HepG2 (cell line): ENCODE measurements around the gene CFAP100. TPM values are rescaled to one million over a fixed set of nuclear protein-coding genes. Genes with fewer than 3 reads are reported as not detected.

Experiments
- ATAC-seq: fragments of 200-7000 bp; cut with Tn5 transposase; 3 replicates; pipeline ENCODE4 v1.9.1; 2020; ENCODE audit warnings: mild to moderate bottlenecking, moderate library complexity
- BruUV-seq: library from RNA; stranded (reverse); fragments of 400-500 nt; replicated peaks from 2 replicates; lab custom pipeline; 2021; lab: Mats Ljungman, UMichigan
- CTCF ChIA-PET: fragments of 300-600 bp; formaldehyde crosslinking; extraction: SDS; loops from one replicate; lab custom pipeline; 2021; ENCODE audit warnings: low total read pairs, inconsistent platforms, low intra/inter-chr PET ratio; lab: Yijun Ruan, JAX
- POLR2A ChIA-PET: fragments of 350-600 bp; sonication (Branson Sonifier 250); formaldehyde crosslinking; loops from one replicate; lab custom pipeline; 2020; ENCODE audit warnings: antibody characterized with exemption, inconsistent platforms; lab: Yijun Ruan, JAX
- DNase-seq: peaks from one replicate; pipeline ENCODE4 v3.0.0-alpha.2; 2015; ENCODE audit warnings: low spot score
- FAIRE-seq: peaks from 3 replicates; lab custom pipeline; 2011; peaks lifted over from hg19 to GRCh38; lab: Jason Lieb, UNC
- H2AFZ ChIP-seq: one replicate; pipeline ENCODE4 v1.6.1; 2011; ENCODE audit warnings: low read length, inconsistent platforms
- H3K27ac ChIP-seq: fragments of 300-600 bp; 3 replicates; pipeline ENCODE4 v1.8.0; 2011; ENCODE audit warnings: mixed run types, mild to moderate bottlenecking, mixed read lengths, low read length, inconsistent platforms; ENCODE audit not compliant: insufficient read depth; ENCODE audit errors: extremely low read length
- H3K27me3 ChIP-seq, 2 experiments: fragments of 200-600 bp in 1 of 2; 2 replicates in 1 of 2; 3 replicates in 1 of 2; pipeline versions ENCODE4 v1.6.0 to v1.8.0; 2011; ENCODE audit warnings: low read length in 2 of 2, mild to moderate bottlenecking in 2 of 2, moderate library complexity in 2 of 2, inconsistent platforms in 1 of 2; ENCODE audit not compliant: insufficient read depth in 2 of 2, control insufficient read depth in 1 of 2
- H3K36me3 ChIP-seq, 2 experiments: fragments of 200-600 bp in 1 of 2; replicated peaks in 1 of 2; 2 replicates in 1 of 2; 3 replicates in 1 of 2; pipeline versions ENCODE4 v1.5.1 to v1.8.0; 2011; ENCODE audit warnings: low read length in 2 of 2, inconsistent platforms in 1 of 2; ENCODE audit not compliant: insufficient read depth in 2 of 2, control insufficient read depth in 1 of 2
- H3K4me1 ChIP-seq: 2 replicates; pipeline ENCODE4 v1.5.1; 2012; ENCODE audit warnings: low read length, inconsistent platforms; ENCODE audit not compliant: insufficient read depth
- H3K4me2 ChIP-seq: 2 replicates; pipeline ENCODE4 v1.6.0; 2011; ENCODE audit warnings: low read depth, low read length, inconsistent platforms
- H3K4me3 ChIP-seq, 3 experiments: fragments of 200-600 bp in 1 of 3; sonication (generic), shearing (Covaris generic) in 1 of 3; replicated peaks in 1 of 3; 2 replicates each; pipeline ENCODE4 v1.5.1; 2011 to 2016; ENCODE audit warnings: low read length in 3 of 3, inconsistent platforms in 2 of 3, low read depth in 2 of 3, mild to moderate bottlenecking in 2 of 3, control low read depth in 1 of 3, mixed read lengths in 1 of 3; ENCODE audit not compliant: insufficient read depth in 1 of 3
- H3K79me2 ChIP-seq: one replicate; pipeline ENCODE4 v1.6.1; 2011; ENCODE audit warnings: low read length, inconsistent platforms; ENCODE audit not compliant: insufficient read depth
- H3K9ac ChIP-seq: 2 replicates; pipeline ENCODE4 v1.6.0; 2011; ENCODE audit warnings: mild to moderate bottlenecking, low read depth, low read length, inconsistent platforms; ENCODE audit not compliant: insufficient read depth
- H3K9me3 ChIP-seq: 2 replicates; pipeline ENCODE4 v1.5.1; 2012; ENCODE audit warnings: mild to moderate bottlenecking, low read length
- H4K20me1 ChIP-seq: 2 replicates; pipeline ENCODE4 v1.6.0; 2011; ENCODE audit warnings: inconsistent platforms, mild to moderate bottlenecking, low read length, moderate library complexity; ENCODE audit not compliant: insufficient read depth
- BRCA1 ChIP-seq: sonication (generic); formaldehyde crosslinking; IDR thresholded peaks from 2 replicates; pipeline ENCODE4 v1.4.0; 2020; ENCODE audit warnings: missing genetic modification reagents
- FOXJ3 ChIP-seq: sonication (generic); formaldehyde crosslinking; IDR thresholded peaks from 2 replicates; pipeline ENCODE4 v1.4.0; 2020; ENCODE audit warnings: missing genetic modification reagents, mild to moderate bottlenecking, borderline replicate concordance
- JUND ChIP-seq: sonication (generic); formaldehyde crosslinking; IDR thresholded peaks from 2 replicates; pipeline ENCODE4 v1.8.0; 2022; ENCODE audit warnings: mild to moderate bottlenecking, missing genetic modification reagents
- SMARCC2 ChIP-seq: fragments of 450-650 bp; IDR thresholded peaks from 2 replicates; pipeline ENCODE4 v1.6.1; 2017; ENCODE audit warnings: antibody characterized with exemption, mild to moderate bottlenecking
- TCF12 ChIP-seq, 2 experiments: fragments of 450-650 bp in 1 of 2; sonication (generic) in 1 of 2; formaldehyde crosslinking in 1 of 2; IDR thresholded peaks; 2 replicates each; pipeline versions ENCODE4 v1.6.1 to v1.8.0; 2017 to 2022; ENCODE audit warnings: antibody characterized with exemption in 1 of 2, mild to moderate bottlenecking in 1 of 2, missing genetic modification reagents in 1 of 2, moderate library complexity in 1 of 2
- TCF7L2 ChIP-seq: IDR thresholded peaks from 2 replicates; pipeline ENCODE4 v1.6.1; 2011; ENCODE audit warnings: mild to moderate bottlenecking, low read depth, low read length, moderate library complexity
- ZNF549 ChIP-seq: sonication (generic); formaldehyde crosslinking; IDR thresholded peaks from 2 replicates; pipeline ENCODE4 v1.5.0; 2020; ENCODE audit warnings: missing genetic modification reagents
- ZNF570 ChIP-seq: sonication (generic); formaldehyde crosslinking; IDR thresholded peaks from 2 replicates; pipeline ENCODE4 v1.4.0; 2020; ENCODE audit warnings: mild to moderate bottlenecking, missing genetic modification reagents, borderline replicate concordance
- ZNF609 ChIP-seq: sonication (generic); formaldehyde crosslinking; IDR thresholded peaks from 2 replicates; pipeline ENCODE4 v1.4.0; 2020; ENCODE audit warnings: mild to moderate bottlenecking, missing genetic modification reagents, borderline replicate concordance
- ZNF616 ChIP-seq: sonication (generic); formaldehyde crosslinking; IDR thresholded peaks from 2 replicates; pipeline ENCODE4 v1.5.0; 2020; ENCODE audit warnings: low read depth, mild to moderate bottlenecking, missing genetic modification reagents
- ZNF737 ChIP-seq: sonication (generic); formaldehyde crosslinking; IDR thresholded peaks from 2 replicates; pipeline ENCODE4 v1.5.0; 2020; ENCODE audit warnings: missing genetic modification reagents, mild to moderate bottlenecking, borderline replicate concordance
- WGBS: methylation state at CpG from one replicate; pipeline ENCODE4 v1.1.6; 2017; ENCODE audit warnings: low lambda C conversion rate; 5-methylcytosine and 5-hydroxymethylcytosine counted together
- in situ Hi-C: cut with HindIII; loops from 2 replicates; pipeline ENCODE4 v1.10.0; 2017; ENCODE audit warnings: low pct_unique_long_range_greater_than_20kb; ENCODE audit not compliant: extremely low pct_ligation_motif_present
- intact Hi-C: fragments of 100-400 bp; cut with micrococcal nuclease; formaldehyde crosslinking; loops from one replicate; pipeline ENCODE4 v1.10.0; 2022; ENCODE audit not compliant: unreplicated experiment
- polyA plus RNA-seq, 8 experiments: library from polyadenylated mRNA; depleted of rRNA in 3 of 8; stranded (reverse) in 7 of 8; unstranded in 1 of 8; fragments of >200 nt; fragmentation: Illumina TruSeq in 4 of 8; extraction: Trizol in 4 of 8; gene quantifications; 2 replicates each; pipeline versions ENCODE4 v1.2.1 to v1.2.3, GENCODE V29; 2011 to 2016; ENCODE audit warnings: low read depth in 4 of 8, missing spikeins in 1 of 8, mixed read lengths in 1 of 8; ENCODE audit not compliant: insufficient read depth in 1 of 8
- total RNA-seq, 5 experiments: library from RNA; depleted of rRNA; stranded (reverse); fragments of >200 nt; fragmentation: Illumina TruSeq; extraction: Trizol; gene quantifications; 2 replicates each; pipeline ENCODE4 v1.2.3, GENCODE V29; 2016; ENCODE audit warnings: low read depth in 1 of 5
- TF ChIP-seq, protein P1 (sequence below): sonication (generic); formaldehyde crosslinking; IDR thresholded peaks from 2 replicates; pipeline ENCODE4 v1.4.0; 2020; ENCODE audit warnings: missing genetic modification reagents

CFAP100 gene
- total and polyA plus RNA-seq, 2 of the 13 experiments (the other 11 are each of a cell fraction or from before 2014, with no cell fraction given) = 0.32 TPM; not detected in 1

DNA sequence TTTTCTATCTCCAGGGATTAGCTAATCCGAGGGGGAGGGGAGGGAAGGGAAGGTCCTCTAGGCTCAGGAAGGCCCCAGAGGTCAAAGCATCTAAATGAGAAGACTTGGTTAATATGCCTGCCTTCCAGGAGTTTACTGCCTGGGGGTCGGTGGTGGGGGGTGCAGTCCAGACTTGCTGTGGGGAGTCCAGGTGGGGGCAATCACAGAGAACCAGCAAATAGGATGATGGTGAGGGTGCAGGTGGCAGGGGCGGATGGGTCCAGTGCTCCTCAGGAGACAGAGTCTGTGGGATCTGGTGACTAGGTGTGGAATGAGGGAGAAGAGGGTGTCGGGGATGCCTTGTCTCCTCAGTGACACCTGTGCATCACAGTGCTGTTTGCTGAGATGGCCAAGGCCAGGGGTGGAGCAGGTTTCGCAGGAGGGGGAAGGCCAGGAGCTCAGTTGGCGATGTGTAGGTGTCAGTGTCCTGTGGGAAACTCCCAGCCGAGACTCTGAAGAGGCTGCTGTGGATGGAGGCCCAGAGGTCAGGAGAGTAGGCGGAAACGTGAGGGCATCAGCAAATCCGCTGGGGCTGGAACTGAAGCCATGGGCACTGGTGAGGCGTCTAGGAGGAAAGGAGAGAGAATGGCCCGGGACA lies 8.1 kb downstream of the CFAP100 start (continued):
- no peak for TF ChIP-seq JUND (CRISPR knock-in tag)

- no peaks in the 10 kb centered on the region for H3K36me3 ChIP-seq
- POLR2A ChIA-PET = no interaction called here
- no peak for TF ChIP-seq ZNF570 (CRISPR knock-in tag)
- no peak for TF ChIP-seq FOXJ3 (CRISPR knock-in tag)
- TF ChIP-seq TCF7L2 = no peak
- TF ChIP-seq ZNF609 (CRISPR knock-in tag) = no peak
- TF ChIP-seq, protein P1, sequence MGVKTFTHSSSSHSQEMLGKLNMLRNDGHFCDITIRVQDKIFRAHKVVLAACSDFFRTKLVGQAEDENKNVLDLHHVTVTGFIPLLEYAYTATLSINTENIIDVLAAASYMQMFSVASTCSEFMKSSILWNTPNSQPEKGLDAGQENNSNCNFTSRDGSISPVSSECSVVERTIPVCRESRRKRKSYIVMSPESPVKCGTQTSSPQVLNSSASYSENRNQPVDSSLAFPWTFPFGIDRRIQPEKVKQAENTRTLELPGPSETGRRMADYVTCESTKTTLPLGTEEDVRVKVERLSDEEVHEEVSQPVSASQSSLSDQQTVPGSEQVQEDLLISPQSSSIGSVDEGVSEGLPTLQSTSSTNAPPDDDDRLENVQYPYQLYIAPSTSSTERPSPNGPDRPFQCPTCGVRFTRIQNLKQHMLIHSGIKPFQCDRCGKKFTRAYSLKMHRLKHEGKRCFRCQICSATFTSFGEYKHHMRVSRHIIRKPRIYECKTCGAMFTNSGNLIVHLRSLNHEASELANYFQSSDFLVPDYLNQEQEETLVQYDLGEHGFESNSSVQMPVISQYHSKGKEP (CRISPR knock-in tag) = no peak
- no peak for TF ChIP-seq SMARCC2
- TF ChIP-seq TCF12 (IDR thresholded peaks at IDR 0.05) = no peak
- no peak for TF ChIP-seq TCF12 (CRISPR knock-in tag; IDR thresholded peaks at IDR 0.05)
- TF ChIP-seq ZNF616 (CRISPR knock-in tag) = no peak
- TF ChIP-seq BRCA1 (CRISPR knock-in tag) = no peak
- no peak for TF ChIP-seq ZNF549 (CRISPR knock-in tag)
- TF ChIP-seq ZNF737 (CRISPR knock-in tag) = no peak
- TF ChIP-seq, all 625 proteins: peak for 0
- H3K27me3 ChIP-seq = peaks cover 0 to 35% of the 10 kb centered on the region in 2 experiments; a peak in 4 of 5 replicates
- H3K4me2 ChIP-seq = no peak overlapping the region
- intact Hi-C loops (no loop called here), in situ Hi-C loops (no loop called here)
- CTCF ChIA-PET = no interaction called here
- no peaks in the 10 kb centered on the region for H3K4me1 ChIP-seq
- H4K20me1 ChIP-seq = no peaks in the 10 kb centered on the region
- H3K4me3 ChIP-seq = no peak overlapping the region
- DNase-seq (no peak), ATAC-seq (no peak), FAIRE-seq (no peak)
- H3K79me2 ChIP-seq = no peaks in the 10 kb centered on the region
- H3K27ac ChIP-seq = no peak overlapping the region
- no peaks in the 10 kb centered on the region for H3K9me3 ChIP-seq
- WGBS = 15% methylated on average over 8 of the region's 15 CpGs
- H2AFZ ChIP-seq = no peak overlapping the region
- H3K9ac ChIP-seq = no peak overlapping the region
- BruUV-seq = no TSS peak
Observed at GRCh38 chr3:126406389-126407296, 11.9 kb downstream of the CFAP100 start.
